Left lung (tissue), 10 donors: ENCODE results near the gene ADAMTSL1. TPM values are rescaled to one million over a fixed set of nuclear protein-coding genes. Genes with fewer than 3 reads are reported as not detected.

Experiments
- ATAC-seq: fragments of 200-7000 bp; cut with Tn5 transposase; one replicate; pipeline ENCODE4 v1.9.1; 2020; ENCODE audit warnings: moderate library complexity
- DNase-seq, 4 donors: peaks; one replicate each; pipeline ENCODE4 v3.0.0-alpha.2; 2013 to 2020
- H3K27ac ChIP-seq, 2 donors: fragments of 200-600 bp; sonication (generic) in 1 of 2; one replicate each; pipeline versions ENCODE4 v1.5.0 to v1.8.0; 2020 to 2021
- H3K27me3 ChIP-seq, 2 donors: fragments of 200-600 bp; sonication (generic) in 1 of 2; one replicate each; pipeline versions ENCODE4 v1.5.0 to v1.8.0; 2020 to 2021
- H3K36me3 ChIP-seq, 2 donors: fragments of 200-600 bp; sonication (generic) in 1 of 2; one replicate each; pipeline versions ENCODE4 v1.5.0 to v1.8.0; 2020 to 2021
- H3K4me1 ChIP-seq, 2 donors: fragments of 200-600 bp; one replicate each; pipeline ENCODE4 v1.8.0; 2021
- H3K4me3 ChIP-seq, 2 donors: fragments of 200-600 bp; sonication (generic) in 1 of 2; one replicate each; pipeline versions ENCODE4 v1.5.0 to v1.8.0; 2020 to 2021; ENCODE audit warnings: mild to moderate bottlenecking in 1 of 2
- H3K9me3 ChIP-seq, 2 donors: fragments of 200-600 bp; sonication (generic) in 1 of 2; one replicate each; pipeline versions ENCODE4 v1.5.0 to v1.8.0; 2020 to 2021
- CTCF ChIP-seq, 2 donors: fragments of 200-600 bp; sonication (generic) in 1 of 2; IDR thresholded peaks; one replicate each; pipeline versions ENCODE4 v1.5.0 to v1.8.0; 2021; ENCODE audit warnings: antibody characterized with exemption in 2 of 2
- intact Hi-C, 2 donors: fragments of 100-400 bp; cut with DNase I; formaldehyde crosslinking; loops; one replicate each; pipeline versions ENCODE4 v1.11.2 to v1.14.2; 2022
- polyA plus RNA-seq, 6 donors: library from polyadenylated mRNA; unstranded; fragments of 120-200 nt; gene quantifications; one replicate each; pipeline ENCODE4 v1.2.1, GENCODE V29; 2013; ENCODE audit not compliant: insufficient read length in 6 of 6
- total RNA-seq, 2 donors: library from RNA; stranded (reverse); fragmentation: NEBNext Ultra II Directional; extraction: Animal tissue kit (Norgen Biotek cat#: 25700); gene quantifications; one replicate each; pipeline ENCODE4 v1.2.1, GENCODE V29; 2021
- donor health status: DM: no; HTN: yes; CAD: no.
- donor health status: DM: no; HTN: no; CAD: no.

The ADAMTSL1 gene
- total and polyA plus RNA-seq, 8 donors, result 3.0 to 28.1 (median 17.9) TPM

GRCh38 chr9:18717759-18718158 is 243.8 kb downstream of the ADAMTSL1 start:
- no peak for TF ChIP-seq CTCF (IDR thresholded peaks at IDR 0.05)
- Histone ChIP-seq H3K36me3 (no peaks in the 10 kb centered on the region), H3K9me3 (no peaks in the 10 kb centered on the region), H3K4me3 (no peak overlapping the region), H3K27ac (no peak overlapping the region), H3K4me1 (no peaks in the 10 kb centered on the region), H3K27me3 (no peaks in the 10 kb centered on the region)
- DNase-seq (no peak), ATAC-seq (no peak)
- intact Hi-C loops, result no loop called here

- Histone ChIP-seq H3K36me3 (no peaks in the 10 kb centered on the region), H3K4me1 (no peaks in the 10 kb centered on the region), H3K27me3 (no peaks in the 10 kb centered on the region), H3K27ac (no peak overlapping the region), H3K4me3 (no peak overlapping the region), H3K9me3 (no peaks in the 10 kb centered on the region)
- DNase-seq (peak in 1 of 4 donors; percentile 72), ATAC-seq (no peak)
- intact Hi-C loops, result no loop called here
- no peak for TF ChIP-seq CTCF (IDR thresholded peaks at IDR 0.05)
These were observed 244.4 kb downstream of the ADAMTSL1 start for GRCh38 chr9:18718393-18718792.

DNA sequence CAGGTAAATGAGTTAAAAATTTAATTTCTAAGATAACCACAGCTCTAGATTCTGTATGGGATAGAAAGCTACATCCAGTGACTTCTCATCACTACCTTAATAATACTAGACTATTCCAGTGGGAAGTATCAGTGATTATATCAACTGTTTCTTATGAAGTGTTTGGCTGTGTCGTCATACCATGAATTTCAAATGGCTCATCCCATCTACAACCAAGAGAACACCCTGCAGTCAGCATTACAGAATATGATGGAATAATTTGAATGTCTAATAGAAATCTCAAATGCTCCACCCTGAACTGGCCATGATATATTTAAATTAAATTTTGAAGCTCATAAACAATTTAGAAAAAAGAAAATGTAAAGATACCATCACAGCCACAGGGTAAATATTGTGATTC is 245.0 kb downstream of the ADAMTSL1 start:
- Histone ChIP-seq H3K4me1 (no peaks in the 10 kb centered on the region), H3K36me3 (no peaks in the 10 kb centered on the region), H3K27ac (no peak overlapping the region), H3K9me3 (no peaks in the 10 kb centered on the region), H3K4me3 (no peak overlapping the region), H3K27me3 (no peaks in the 10 kb centered on the region)
- DNase-seq (no peak), ATAC-seq (no peak)
- intact Hi-C loops, result no loop called here
- no peak for TF ChIP-seq CTCF (IDR thresholded peaks at IDR 0.05)

DNA sequence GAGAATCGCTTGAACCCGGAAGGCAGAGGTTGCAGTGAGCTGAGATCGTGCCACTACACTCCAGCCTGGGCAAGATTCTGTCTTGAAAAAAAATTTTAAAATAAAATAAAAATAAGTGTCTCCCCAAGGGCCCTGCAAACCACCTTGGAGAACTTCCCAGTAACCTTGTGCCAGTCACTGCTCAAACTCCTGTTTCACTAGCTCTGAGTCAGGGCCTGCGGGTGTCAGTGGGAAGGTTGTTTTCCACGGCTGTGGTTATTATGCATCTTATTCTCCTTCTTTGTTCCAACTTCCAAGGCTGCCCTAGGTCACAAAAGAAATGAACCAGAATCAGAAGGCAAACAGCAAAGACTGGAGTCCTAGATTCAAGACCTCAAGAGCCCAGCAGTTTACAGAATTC is 246.7 kb downstream of the ADAMTSL1 start:
- Histone ChIP-seq H3K4me3 (no peak overlapping the region), H3K27me3 (no peaks in the 10 kb centered on the region), H3K27ac (no peak overlapping the region), H3K9me3 (no peaks in the 10 kb centered on the region), H3K4me1 (no peaks in the 10 kb centered on the region), H3K36me3 (no peaks in the 10 kb centered on the region)
- DNase-seq, result no peak
- no peak for TF ChIP-seq CTCF (IDR thresholded peaks at IDR 0.05)
- intact Hi-C loops, result no loop called here
- ATAC-seq, result peak; percentile 12

GRCh38 chr9:18721267-18721994 is 247.5 kb downstream of the ADAMTSL1 start:
- DNase-seq, result peak in 3 of 4 donors; percentile 35 to 70 (median 68)
- Histone ChIP-seq H3K4me1 (no peaks in the 10 kb centered on the region), H3K9me3 (no peaks in the 10 kb centered on the region), H3K27me3 (no peaks in the 10 kb centered on the region), H3K27ac (no peak overlapping the region), H3K36me3 (no peaks in the 10 kb centered on the region), H3K4me3 (no peak overlapping the region)
- ATAC-seq, result peak; percentile 97
- TF ChIP-seq CTCF (IDR thresholded peaks at IDR 0.05), result no peak
- intact Hi-C loops, result no loop called here
